ENCODE measurements around the gene ISOC2.

- no peak for TF ChIP-seq CTCF (IDR thresholded peaks at IDR 0.05; ENCODE audit: extremely low read depth in 1 of 2, insufficient read depth in 1 of 2, low read depth in 1 of 2, low read length in 2 of 2)
- TF ChIP-seq EZH2 (IDR thresholded peaks at IDR 0.05; ENCODE audit: borderline replicate concordance, low read depth, low read length, severe bottlenecking): no peak
- TF ChIP-seq MAX (IDR thresholded peaks at IDR 0.05; ENCODE audit: insufficient read depth, insufficient read length): no peak
- no peak for TF ChIP-seq POLR2A (IDR thresholded peaks at IDR 0.05; ENCODE audit: low read depth, low read length)
- TF ChIP-seq JUN (IDR thresholded peaks at IDR 0.05; ENCODE audit: borderline replicate concordance, insufficient read depth, insufficient read length, low read depth): no peak
Measured at GRCh38 chr19:55485439-55486011, 24.1 kb upstream of the ISOC2 start.
